Stimulated activated CD8-positive, alpha-beta memory T cell treated with anti-CD3 and anti-CD28 coated beads, Interleukin-2, amount 100 ng/mL, for 1 hour (primary cell): ENCODE results near the gene DHX35.
"Not testable (repeated sequence)": the region's sequence is repeated elsewhere in the genome, so short reads cannot be mapped to it uniquely, and the experiment has no call there.

Experiments
- DNase-seq, 2 donors: peaks; one replicate each; pipeline ENCODE4 v3.0.0-alpha.2; 2020; ENCODE audit warnings: low read depth in 2 of 2

Gene DHX35

GRCh38 chr20:38941726-38942389 lies 20.3 kb upstream of the DHX35 start:
- no peak for DNase-seq

- DNase-seq, result no peak
Measured at GRCh38 chr20:38945012-38945411, 17.1 kb upstream of the DHX35 start.

DNA sequence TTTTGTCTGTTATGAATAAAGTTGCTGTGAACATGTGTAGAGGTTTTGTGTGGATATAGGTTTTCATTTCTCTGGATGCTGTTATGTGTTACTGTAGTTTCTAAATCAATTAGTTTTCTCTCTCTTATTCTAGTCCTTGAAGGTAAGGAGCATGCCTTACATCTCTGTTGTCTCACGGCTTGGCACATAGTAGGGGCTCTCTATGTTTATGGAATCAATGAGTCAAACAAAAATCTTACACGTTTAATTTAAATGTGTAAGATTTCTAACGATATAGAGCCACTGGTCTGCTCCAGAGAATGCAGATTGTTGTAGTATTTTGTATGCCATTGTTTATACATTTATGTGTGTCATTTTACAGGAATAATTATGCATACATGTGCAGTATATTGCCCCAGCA lies 15.3 kb upstream of the DHX35 start:
- no peak for DNase-seq

DNA sequence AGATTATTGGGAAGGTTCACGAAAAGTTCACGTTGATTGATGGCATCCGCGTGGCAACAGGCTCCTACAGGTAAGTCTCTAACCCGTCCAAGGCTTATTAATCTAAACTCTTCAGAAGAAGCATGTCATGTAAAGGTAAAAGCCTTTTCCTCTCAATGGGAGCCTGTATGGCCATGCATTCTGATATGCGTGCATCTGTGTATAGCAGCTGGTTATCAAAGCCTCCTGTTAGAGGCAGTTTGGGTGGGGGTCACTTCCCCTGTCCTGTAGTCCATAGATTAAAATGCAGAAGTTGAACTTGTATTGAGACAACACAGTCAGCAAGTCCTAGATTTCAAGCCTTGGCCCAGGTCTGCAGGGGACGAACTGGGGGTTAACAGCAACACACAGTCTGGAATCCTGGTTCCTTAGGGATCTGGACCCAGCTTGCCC lies 14.2 kb upstream of the DHX35 start:
- DNase-seq, result no peak

- DNase-seq, result no peak
Measured at GRCh38 chr20:38950254-38950653, 11.9 kb upstream of the DHX35 start.

DNA sequence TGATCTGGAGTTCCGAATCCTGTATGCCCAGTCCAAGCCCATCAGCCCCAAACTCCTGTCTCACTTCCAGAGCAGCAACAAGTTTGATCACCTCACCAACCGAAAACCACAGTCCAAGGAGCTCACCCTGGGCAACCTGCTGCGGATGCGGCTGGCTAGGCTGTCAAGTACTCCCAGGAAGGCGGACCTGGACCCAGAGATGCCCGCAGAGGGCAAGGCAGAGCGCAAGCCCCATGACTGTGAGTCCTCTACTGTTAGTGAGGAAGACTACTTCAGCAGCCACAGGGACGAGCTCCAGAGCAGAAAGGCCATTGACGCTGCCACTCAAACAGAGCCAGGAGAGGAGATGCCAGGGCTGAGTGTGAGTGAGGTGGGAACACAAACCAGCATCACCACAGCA lies 10.5 kb upstream of the DHX35 start:
- DNase-seq, result no peak

DNA sequence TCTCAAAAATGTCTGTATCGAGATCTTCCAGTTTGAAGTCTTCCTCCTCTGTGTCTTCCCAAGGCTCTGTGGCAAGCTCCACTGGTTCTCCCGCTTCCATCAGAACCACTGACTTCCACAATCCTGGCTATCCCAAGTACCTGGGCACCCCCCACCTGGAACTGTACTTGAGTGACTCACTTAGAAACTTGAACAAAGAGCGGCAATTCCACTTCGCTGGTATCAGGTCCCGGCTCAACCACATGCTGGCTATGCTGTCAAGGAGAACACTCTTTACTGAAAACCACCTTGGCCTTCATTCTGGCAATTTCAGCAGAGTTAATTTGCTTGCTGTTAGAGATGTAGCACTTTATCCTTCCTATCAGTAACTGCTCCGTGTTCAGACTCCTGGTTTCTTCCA lies 10.0 kb upstream of the DHX35 start:
- no peak for DNase-seq

- no peak for DNase-seq
Measured at GRCh38 chr20:38953630-38954340, 8.4 kb upstream of the DHX35 start.

DNA sequence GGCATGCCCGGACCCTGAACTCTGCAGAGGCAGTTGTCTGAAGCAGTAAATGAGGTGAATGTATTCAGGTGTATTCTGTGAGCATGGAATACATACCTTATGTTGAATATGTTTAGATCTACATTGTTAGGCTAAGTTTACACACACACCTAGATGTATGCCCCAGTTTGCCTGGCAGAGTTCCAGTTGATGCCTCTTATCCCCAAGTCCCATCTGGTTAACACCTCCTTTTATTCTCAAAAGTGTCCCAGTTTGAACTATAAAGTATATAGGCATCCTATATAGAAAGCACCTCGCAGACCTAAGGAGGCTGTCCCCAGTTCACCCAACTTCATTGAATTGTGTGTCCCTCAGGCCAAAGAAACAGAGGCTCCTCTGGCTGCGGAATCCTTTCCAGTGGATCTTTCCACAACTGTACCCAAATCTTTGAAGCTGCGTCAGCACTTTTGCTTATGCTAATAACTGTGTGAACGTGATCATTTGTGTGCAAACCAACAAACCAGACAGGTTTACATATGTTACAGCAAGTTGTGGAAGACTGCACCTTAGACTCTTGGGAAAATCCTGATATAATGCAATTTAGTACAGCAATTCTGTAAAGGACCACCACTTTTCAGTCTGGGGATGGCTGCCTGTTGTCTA lies 4.8 kb upstream of the DHX35 start:
- DNase-seq, result no peak

DNA sequence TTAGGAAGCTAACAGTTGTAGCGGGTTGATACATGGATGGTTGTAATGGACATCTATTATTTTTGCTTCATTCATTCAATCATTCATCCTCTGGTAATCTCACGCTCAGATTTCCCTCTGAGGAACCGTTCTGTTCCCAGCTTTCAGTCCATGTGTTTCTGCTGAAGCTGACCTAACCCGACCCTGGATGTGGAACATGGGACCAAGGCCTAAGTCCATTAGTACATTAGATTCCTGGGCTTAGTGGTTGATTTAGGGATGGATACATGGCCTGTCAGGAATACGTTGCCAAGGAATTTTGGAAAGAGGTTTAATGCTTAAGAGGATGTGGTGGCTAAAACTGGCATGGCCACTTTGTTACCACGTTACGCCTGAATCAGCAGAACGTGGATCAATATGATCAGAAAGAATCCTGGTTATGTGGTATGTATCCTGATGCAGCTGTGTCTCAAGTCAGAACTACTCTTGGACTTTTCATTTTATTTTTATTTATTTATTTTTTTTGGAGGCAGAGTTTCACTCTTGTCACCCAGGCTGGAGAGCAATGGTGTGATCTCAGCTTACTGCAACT lies 4.1 kb upstream of the DHX35 start:
- DNase-seq, result no peak

DNA sequence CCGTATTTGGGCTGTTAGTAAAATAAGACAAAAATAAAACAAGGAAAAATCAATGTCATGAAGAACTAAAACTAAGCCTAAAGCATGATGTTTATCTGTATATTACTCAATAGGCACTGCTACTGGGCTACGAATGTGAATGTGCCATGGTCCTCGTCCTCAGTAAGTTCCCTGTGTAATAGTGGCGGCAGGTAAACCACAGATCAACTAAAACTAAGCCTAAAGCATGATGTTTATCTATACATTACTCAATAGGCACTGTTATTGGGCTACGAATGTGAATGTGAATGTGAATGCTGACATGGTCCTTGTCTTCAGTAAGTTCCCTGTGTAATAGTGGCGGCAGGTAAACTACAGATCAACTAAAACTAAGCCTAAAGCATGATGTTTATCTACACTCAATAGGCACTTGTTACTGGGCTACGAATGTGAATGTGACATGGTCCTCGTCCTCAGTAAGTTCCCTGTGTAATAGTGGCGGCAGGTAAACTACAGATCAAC lies 1.9 kb upstream of the DHX35 start:
- not testable (repeated sequence) for DNase-seq

DNA sequence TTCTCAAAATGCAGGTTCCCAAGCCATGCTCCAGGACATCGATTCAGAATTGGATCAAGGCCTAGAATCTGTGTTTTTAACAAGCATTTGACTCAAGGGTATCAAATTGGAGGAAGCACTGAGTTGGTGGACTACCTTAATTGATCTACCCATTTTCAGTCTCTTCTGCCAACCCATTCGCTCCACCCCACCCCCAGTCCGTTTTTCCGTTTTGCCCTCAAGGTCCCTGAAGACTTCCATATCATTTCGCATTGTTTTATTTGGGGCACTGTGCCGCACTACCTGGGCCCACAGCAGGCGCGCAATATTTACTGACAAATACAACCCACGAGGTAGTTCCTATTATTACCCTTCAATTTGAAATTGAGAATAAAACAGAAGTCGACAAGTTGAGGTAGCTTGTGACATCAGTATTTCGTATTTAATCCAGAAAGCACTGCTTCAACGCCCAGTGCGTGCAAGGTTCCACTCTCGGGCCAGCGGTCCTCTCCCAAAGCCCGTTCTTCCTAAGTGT lies 557 bp upstream of the DHX35 start:
- DNase-seq, result no peak

GRCh38 chr20:38962928-38963401 lies 821 bp downstream of the DHX35 start:
- no peak for DNase-seq

- DNase-seq, result no peak
Measured at GRCh38 chr20:38963745-38964144, 1.6 kb downstream of the DHX35 start.

- DNase-seq, result no peak
Measured at GRCh38 chr20:38965264-38965663, 3.1 kb downstream of the DHX35 start.

DNA sequence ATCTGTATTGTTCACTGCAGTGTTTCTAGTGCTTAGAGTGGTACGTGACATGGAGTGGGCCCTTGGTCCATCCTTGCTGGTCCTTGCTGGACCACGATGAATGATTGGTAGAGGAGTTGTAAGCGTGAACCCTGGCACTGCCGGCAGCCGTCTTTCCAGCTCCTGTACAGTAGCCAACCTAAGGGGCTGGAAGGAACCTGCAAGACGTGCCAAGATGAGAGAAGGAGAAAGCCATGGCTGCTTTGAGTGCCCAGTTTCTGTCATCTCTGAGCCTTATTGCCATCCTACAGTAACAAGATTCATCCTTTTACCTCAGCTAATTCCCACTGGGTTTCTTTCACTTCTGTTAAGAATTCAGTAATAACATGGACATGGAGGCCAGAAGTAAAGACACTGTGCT lies 5.9 kb downstream of the DHX35 start:
- no peak for DNase-seq

DNA sequence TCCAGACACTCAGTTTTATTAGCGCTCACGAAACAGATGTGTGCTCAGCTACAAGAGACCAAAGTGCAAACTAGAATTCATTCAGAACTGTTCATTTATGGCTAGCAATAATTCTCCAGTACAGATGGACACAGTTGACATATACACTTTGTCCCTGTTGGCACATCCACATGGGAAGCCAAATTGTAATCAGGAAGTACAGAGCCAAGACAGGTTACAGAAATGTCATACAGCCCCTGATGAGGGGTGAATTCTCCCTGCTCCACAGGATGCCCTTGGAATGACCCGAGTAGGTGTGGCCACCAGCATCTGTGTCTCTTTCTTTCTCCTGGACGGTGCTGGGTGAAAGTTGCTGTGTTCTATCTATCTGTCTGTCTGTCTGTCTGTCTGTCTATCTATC lies 7.6 kb downstream of the DHX35 start:
- no peak for DNase-seq

- DNase-seq, result no peak
Measured at GRCh38 chr20:38970302-38970701, 8.2 kb downstream of the DHX35 start.

DNA sequence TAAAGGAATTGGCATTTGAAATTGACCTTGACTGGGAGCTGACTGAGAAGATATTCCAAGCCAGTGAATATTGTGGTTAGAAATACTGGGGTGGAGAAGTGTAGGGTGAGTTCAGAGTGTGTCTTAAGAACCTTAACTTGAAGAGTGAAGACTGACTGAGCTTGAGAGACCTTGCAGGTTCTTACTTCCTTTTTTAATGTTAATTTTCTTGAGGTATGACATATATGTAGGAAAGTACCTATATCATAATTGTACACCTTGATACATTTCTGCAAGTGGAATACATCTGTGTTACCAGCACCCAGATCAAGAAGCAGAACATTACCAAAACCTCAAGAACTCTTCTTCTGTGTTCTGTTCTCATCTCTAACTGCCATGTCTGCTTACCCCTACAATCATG lies 11.0 kb downstream of the DHX35 start:
- no peak for DNase-seq

DNA sequence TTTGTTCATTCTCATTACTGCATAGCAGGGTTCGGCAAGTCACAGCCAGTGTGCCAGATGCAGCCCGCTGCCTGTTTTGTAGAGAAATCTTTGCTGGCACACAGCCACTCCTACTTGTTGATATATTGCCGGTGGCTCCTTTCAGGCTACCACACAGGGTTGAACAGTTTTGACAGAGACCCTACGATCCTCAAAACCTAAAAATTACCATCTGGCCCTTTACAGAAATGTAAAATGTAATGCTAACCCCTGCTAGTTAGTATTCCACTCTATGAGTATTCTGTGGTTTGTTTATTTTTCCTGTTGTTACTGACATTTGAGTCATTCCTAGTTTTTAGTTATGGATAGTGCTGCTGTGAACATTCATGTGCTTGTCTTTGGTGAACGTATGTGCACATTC lies 11.5 kb downstream of the DHX35 start:
- no peak for DNase-seq

- no peak for DNase-seq
Measured at GRCh38 chr20:38975539-38976120, 13.5 kb downstream of the DHX35 start.

GRCh38 chr20:38979434-38979833 lies 17.3 kb downstream of the DHX35 start:
- DNase-seq, result no peak
